OCI-LY3 (cell line): ENCODE measurements around the gene PRKACB.

Source experiments
- CTCF ChIP-seq: fragments of 200-600, 300-600 bp; sonication (generic); IDR thresholded peaks from 2 replicates; pipeline ENCODE4 v1.5.1; 2014; ENCODE audit warnings: antibody characterized with exemption, low read length, low read depth
- EZH2phosphoT487 ChIP-seq: fragments of 200-600 bp; shearing (Covaris generic); IDR thresholded peaks from 2 replicates; pipeline ENCODE4 v1.6.1; 2018; ENCODE audit warnings: antibody characterized with exemption, mixed run types, low read depth

GRCh38 chr1:84253891-84254290, 109.8 kb downstream of the PRKACB start:
- TF ChIP-seq CTCF: no peak
- no peak for TF ChIP-seq EZH2phosphoT487
